ENCODE measurements around the gene SEC14L2. TPM values are rescaled to one million over a fixed set of nuclear protein-coding genes. Genes with fewer than 3 reads are reported as not detected.

The SEC14L2 gene
- total RNA-seq, 1 donor from 2014 or later: 5.7 TPM

DNA sequence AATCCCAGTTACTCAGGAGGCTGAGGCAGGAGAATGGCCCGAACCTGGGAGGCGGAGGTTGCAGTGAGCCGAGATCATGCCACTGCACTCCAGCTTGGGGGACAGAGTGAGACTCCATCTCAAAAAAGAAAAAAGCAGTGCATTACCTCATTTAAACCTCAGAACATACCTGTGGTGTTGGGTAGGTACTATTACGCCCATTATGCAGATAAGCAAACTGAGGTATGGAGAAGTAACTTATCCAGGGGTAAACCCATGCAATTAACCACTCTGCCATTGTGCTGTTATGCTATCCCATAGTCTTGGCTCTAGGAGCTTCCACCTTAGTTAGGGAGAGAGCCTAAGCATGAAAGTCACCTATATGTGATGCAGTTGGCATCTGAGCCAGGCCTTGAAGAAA is 77.3 kb downstream of the SEC14L2 start:
- Mint-ChIP-seq H3K27me3 (ENCODE audit: insufficient read depth, low read depth) (peaks cover 7% of the 10 kb centered on the region), H3K27ac (no peak overlapping the region)

More for the DNA sequence above, 77.3 kb downstream of the SEC14L2 start:
- H3K4me3 ChIP-seq: no peak overlapping the region
- no peak overlapping the region for H3K9ac ChIP-seq
- H3K4me1 Mint-ChIP-seq: no peaks in the 10 kb centered on the region
- H3K36me3 Mint-ChIP-seq: no peaks in the 10 kb centered on the region
- no peak overlapping the region for H3K4me3 Mint-ChIP-seq
- no peaks in the 10 kb centered on the region for H3K79me2 ChIP-seq (ENCODE audit: low read depth)
- H3K9me3 ChIP-seq (ENCODE audit: low read depth): no peaks in the 10 kb centered on the region
- DNase-seq (ENCODE audit: low spot score): no peak
- H3F3A ChIP-seq (ENCODE audit: low read depth): no peaks in the 10 kb centered on the region
- H4K20me1 ChIP-seq (ENCODE audit: low read depth): no peaks in the 10 kb centered on the region
- no peak for TF ChIP-seq EZH2phosphoT487 (IDR thresholded peaks at IDR 0.05)
- TF ChIP-seq, protein P1, sequence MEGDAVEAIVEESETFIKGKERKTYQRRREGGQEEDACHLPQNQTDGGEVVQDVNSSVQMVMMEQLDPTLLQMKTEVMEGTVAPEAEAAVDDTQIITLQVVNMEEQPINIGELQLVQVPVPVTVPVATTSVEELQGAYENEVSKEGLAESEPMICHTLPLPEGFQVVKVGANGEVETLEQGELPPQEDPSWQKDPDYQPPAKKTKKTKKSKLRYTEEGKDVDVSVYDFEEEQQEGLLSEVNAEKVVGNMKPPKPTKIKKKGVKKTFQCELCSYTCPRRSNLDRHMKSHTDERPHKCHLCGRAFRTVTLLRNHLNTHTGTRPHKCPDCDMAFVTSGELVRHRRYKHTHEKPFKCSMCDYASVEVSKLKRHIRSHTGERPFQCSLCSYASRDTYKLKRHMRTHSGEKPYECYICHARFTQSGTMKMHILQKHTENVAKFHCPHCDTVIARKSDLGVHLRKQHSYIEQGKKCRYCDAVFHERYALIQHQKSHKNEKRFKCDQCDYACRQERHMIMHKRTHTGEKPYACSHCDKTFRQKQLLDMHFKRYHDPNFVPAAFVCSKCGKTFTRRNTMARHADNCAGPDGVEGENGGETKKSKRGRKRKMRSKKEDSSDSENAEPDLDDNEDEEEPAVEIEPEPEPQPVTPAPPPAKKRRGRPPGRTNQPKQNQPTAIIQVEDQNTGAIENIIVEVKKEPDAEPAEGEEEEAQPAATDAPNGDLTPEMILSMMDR (IDR thresholded peaks at IDR 0.05): no peak
- H2AFZ ChIP-seq (replicated peaks): no peak overlapping the region
- no peak overlapping the region for H3K27ac ChIP-seq
- H3K4me1 ChIP-seq: no peaks in the 10 kb centered on the region
- peaks cover 3% of the 10 kb centered on the region for H3K27me3 ChIP-seq
- H3K36me3 ChIP-seq: no peaks in the 10 kb centered on the region
- no peaks in the 10 kb centered on the region for H3K9me3 Mint-ChIP-seq
- H3K4me2 ChIP-seq: no peak overlapping the region

Small RNA genes within 50 kb of the gene (small RNA-seq; reads per million reads assigned to genes)
- not detected for gene AC004832.3
- gene RNU6-564P: not detected

Other genes starting within 250 kb of the SEC14L2 start
- gene LIF, start 150.3 kb upstream of the SEC14L2 start, total RNA-seq (ENCODE audit: low replicate concordance): 0.21 and 0.50 TPM in 2 replicates
- gene OSM, start 130.2 kb upstream of the SEC14L2 start, total RNA-seq (ENCODE audit: low replicate concordance): not detected in 2 replicates
- 6.2 and 23.1 TPM in 2 replicates for gene CASTOR1, start 107.5 kb upstream of the SEC14L2 start, total RNA-seq (ENCODE audit: low replicate concordance)
- 6.2 and 10.2 TPM in 2 replicates for gene TBC1D10A, start 70.1 kb upstream of the SEC14L2 start, total RNA-seq (ENCODE audit: low replicate concordance)
- 29.2 and 48.4 TPM in 2 replicates for gene SF3A1, start 40.1 kb upstream of the SEC14L2 start, total RNA-seq (ENCODE audit: low replicate concordance)
- 3.7 and 11.1 TPM in 2 replicates for gene CCDC157, start 40.0 kb upstream of the SEC14L2 start, total RNA-seq (ENCODE audit: low replicate concordance)
- gene RNF215, start 9.6 kb upstream of the SEC14L2 start, total RNA-seq (ENCODE audit: low replicate concordance): 11.9 and 38.5 TPM in 2 replicates
- 29.9 and 67.9 TPM in 2 replicates for gene MTFP1, start 28.8 kb downstream of the SEC14L2 start, total RNA-seq (ENCODE audit: low replicate concordance)
- not detected in 2 replicates for gene SEC14L3, start 75.0 kb downstream of the SEC14L2 start, total RNA-seq (ENCODE audit: low replicate concordance)
- 0.31 TPM in 1 of 2 replicates, not detected in the other for gene SEC14L4, start 108.7 kb downstream of the SEC14L2 start, total RNA-seq (ENCODE audit: low replicate concordance)
- gene SEC14L6, start 149.7 kb downstream of the SEC14L2 start, total RNA-seq (ENCODE audit: low replicate concordance): 2.4 and 2.7 TPM in 2 replicates
- 4.3 and 10.1 TPM in 2 replicates for gene GAL3ST1, start 177.6 kb downstream of the SEC14L2 start, total RNA-seq (ENCODE audit: low replicate concordance)
- 30.2 and 54.4 TPM in 2 replicates for gene PES1, start 194.9 kb downstream of the SEC14L2 start, total RNA-seq (ENCODE audit: low replicate concordance)
- gene TCN2, start 210.2 kb downstream of the SEC14L2 start, total RNA-seq (ENCODE audit: low replicate concordance): 33.9 and 66.5 TPM in 2 replicates
- gene SLC35E4, start 238.8 kb downstream of the SEC14L2 start, total RNA-seq (ENCODE audit: low replicate concordance): 0.36 and 4.8 TPM in 2 replicates